Esophagus muscularis mucosa (tissue), 4 donors: ENCODE data around the gene TCAP. TPM values are rescaled to one million over a fixed set of nuclear protein-coding genes. Genes with fewer than 3 reads are reported as not detected.
A peak's percentile ranks its signal among the peaks of the same experiment; 100 is the strongest.

ENCODE experiments used
- DNase-seq: peaks from one replicate; pipeline ENCODE4 v3.0.0-alpha.2; 2017; ENCODE audit errors: extremely low spot score
- H3K27ac ChIP-seq, 4 donors: fragments of 200-600 bp; sonication (generic); replicated peaks in 1 of 4; 1 replicate in 3 of 4; 2 replicates in 1 of 4; pipeline ENCODE4 v1.5.1; 2016 to 2019; ENCODE audit warnings: mild to moderate bottlenecking in 1 of 4
- H3K27me3 ChIP-seq, 4 donors: fragments of 200-600 bp; sonication (generic); one replicate each; pipeline versions ENCODE4 v1.5.1 to v1.6.0; 2016 to 2019
- H3K36me3 ChIP-seq, 4 donors: fragments of 200-600 bp; sonication (generic); one replicate each; pipeline ENCODE4 v1.5.1; 2016 to 2019
- H3K4me1 ChIP-seq, 4 donors: fragments of 200-600 bp; sonication (generic); one replicate each; pipeline ENCODE4 v1.5.1; 2016 to 2019
- H3K4me3 ChIP-seq, 4 donors: fragments of 200-600 bp; sonication (generic); 1 replicate in 2 of 4; 2 replicates in 2 of 4; pipeline ENCODE4 v1.5.1; 2016 to 2019; ENCODE audit warnings: mild to moderate bottlenecking in 4 of 4, moderate library complexity in 1 of 4
- H3K9me3 ChIP-seq, 4 donors: fragments of 200-600 bp; sonication (generic); 1 replicate in 3 of 4; 2 replicates in 1 of 4; pipeline ENCODE4 v1.5.1; 2016 to 2019
- EP300 ChIP-seq: sonication (generic); formaldehyde crosslinking; IDR thresholded peaks from one replicate; pipeline ENCODE4 v1.6.1; 2017; ENCODE audit warnings: antibody characterized with exemption
- POLR2A ChIP-seq: fragments of 450-650 bp; IDR thresholded peaks from one replicate; pipeline ENCODE4 v1.6.1; 2017; ENCODE audit warnings: antibody characterized with exemption, moderate library complexity, mild to moderate bottlenecking, low read depth
- POLR2AphosphoS5 ChIP-seq, 2 donors: sonication (generic); formaldehyde crosslinking; IDR thresholded peaks; one replicate each; pipeline ENCODE4 v1.6.1; 2017; ENCODE audit warnings: antibody characterized with exemption in 2 of 2
- WGBS: methylation state at CpG from one replicate; pipeline ENCODE4 v1.1.5; 2018; 5-methylcytosine and 5-hydroxymethylcytosine counted together
- intact Hi-C: fragments of 100-400 bp; cut with DNase I; formaldehyde crosslinking; loops from one replicate; pipeline ENCODE4 v1.15.1; 2023
- total RNA-seq, 4 donors: library from RNA; depleted of rRNA; stranded (reverse); fragments of >200 nt; gene quantifications; one replicate each; pipeline versions ENCODE4 v1.1.0 to v1.2.1, GENCODE V29; 2016
- TF ChIP-seq, protein P1 (sequence below), 3 experiments: fragments of 200-600 bp in 2 of 3; fragments of 450-650 bp in 1 of 3; sonication (generic) in 2 of 3; IDR thresholded peaks; one replicate each; pipeline ENCODE4 v1.5.1; 2017 to 2019; ENCODE audit warnings: antibody characterized with exemption in 3 of 3, mild to moderate bottlenecking in 2 of 3, moderate library complexity in 1 of 3

TCAP gene
- total RNA-seq, 4 donors from 2014 or later = 0.99 to 2.1 (median 1.3) TPM

DNA sequence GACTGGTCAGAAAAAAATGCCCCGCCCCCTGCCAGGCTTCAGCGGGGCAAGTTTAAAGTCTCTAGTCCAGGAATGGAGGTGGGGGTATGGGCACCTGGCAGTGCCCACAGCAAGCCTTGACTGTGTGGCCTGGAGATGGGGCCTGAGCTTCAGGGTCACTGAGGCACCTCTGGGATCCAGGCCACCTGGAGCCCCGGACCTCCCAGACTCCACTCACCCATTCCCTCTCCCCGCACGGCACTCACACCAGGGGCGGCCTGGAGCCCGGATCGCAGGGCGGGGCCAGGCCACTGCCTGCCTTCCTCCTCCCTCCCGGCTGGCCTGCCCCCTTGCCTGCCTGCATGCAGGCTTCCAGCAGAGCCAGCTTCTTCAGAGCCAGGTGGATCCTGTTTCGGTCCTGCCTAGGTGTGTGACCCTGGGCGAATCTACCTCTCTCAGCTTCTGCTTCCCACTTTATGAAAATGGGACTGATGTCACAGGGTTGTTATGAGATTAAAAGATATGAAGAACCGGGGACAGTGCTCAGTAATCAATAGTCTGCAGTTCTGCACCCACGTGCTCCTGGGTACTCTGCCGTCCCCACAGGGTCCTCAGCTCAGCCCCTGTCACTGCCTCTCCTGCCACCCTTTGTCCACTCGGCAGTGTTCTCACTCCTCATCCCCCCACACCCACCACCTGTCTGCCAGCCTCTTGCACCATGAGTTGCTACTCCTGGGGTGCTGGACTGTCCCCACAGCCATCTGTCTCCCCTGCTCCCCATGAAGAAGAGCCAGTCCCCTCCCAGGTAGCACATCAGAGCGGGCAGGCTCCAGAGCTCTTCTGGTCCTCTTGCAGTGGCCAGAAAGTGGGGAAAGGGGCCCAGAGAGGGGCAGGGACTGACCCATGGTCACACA is 1.2 kb upstream of the TCAP start:
- peaks cover 61 to 97% (median 93%) of the 10 kb centered on the region in 4 donors for H3K4me1 ChIP-seq

DNA sequence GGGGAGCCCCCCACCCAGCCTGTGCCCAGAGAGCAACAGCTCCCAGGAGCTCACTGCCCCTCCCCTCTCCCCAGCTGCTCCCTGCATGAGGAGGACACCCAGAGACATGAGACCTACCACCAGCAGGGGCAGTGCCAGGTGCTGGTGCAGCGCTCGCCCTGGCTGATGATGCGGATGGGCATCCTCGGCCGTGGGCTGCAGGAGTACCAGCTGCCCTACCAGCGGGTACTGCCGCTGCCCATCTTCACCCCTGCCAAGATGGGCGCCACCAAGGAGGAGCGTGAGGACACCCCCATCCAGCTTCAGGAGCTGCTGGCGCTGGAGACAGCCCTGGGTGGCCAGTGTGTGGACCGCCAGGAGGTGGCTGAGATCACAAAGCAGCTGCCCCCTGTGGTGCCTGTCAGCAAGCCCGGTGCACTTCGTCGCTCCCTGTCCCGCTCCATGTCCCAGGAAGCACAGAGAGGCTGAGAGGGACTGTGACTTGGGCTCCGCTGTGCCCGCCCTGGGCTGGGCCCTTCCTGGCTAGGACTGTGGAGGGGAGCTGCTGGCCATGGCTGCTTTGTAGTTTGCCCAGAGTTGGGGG is 584 bp downstream of the TCAP start:
- DNase-seq = no peak
- TF ChIP-seq, protein P1, sequence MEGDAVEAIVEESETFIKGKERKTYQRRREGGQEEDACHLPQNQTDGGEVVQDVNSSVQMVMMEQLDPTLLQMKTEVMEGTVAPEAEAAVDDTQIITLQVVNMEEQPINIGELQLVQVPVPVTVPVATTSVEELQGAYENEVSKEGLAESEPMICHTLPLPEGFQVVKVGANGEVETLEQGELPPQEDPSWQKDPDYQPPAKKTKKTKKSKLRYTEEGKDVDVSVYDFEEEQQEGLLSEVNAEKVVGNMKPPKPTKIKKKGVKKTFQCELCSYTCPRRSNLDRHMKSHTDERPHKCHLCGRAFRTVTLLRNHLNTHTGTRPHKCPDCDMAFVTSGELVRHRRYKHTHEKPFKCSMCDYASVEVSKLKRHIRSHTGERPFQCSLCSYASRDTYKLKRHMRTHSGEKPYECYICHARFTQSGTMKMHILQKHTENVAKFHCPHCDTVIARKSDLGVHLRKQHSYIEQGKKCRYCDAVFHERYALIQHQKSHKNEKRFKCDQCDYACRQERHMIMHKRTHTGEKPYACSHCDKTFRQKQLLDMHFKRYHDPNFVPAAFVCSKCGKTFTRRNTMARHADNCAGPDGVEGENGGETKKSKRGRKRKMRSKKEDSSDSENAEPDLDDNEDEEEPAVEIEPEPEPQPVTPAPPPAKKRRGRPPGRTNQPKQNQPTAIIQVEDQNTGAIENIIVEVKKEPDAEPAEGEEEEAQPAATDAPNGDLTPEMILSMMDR (IDR thresholded peaks at IDR 0.05) = no peak
- TF ChIP-seq EP300 (no peak), POLR2A (no peak), POLR2AphosphoS5 (IDR thresholded peaks at IDR 0.05) (no peak)
- Histone ChIP-seq H3K9me3 (no peaks in the 10 kb centered on the region), H3K36me3 (peaks cover 4 to 25% (median 20%) of the 10 kb centered on the region in 4 donors), H3K27ac (peak overlapping the region; percentile 24 to 61 (median 41)), H3K4me3 (no peak overlapping the region), H3K4me1 (peaks cover 49 to 84% (median 80%) of the 10 kb centered on the region in 4 donors), H3K27me3 (peaks cover 0 to 61% (median 36%) of the 10 kb centered on the region in 4 donors)
- 67% methylated on average over 2 of the region's 17 CpGs for WGBS
- intact Hi-C loops = no loop called here

More for the DNA sequence above, 1.2 kb upstream of the TCAP start:
- Histone ChIP-seq H3K4me3 (no peak overlapping the region), H3K27me3 (peaks cover 0 to 43% (median 27%) of the 10 kb centered on the region in 4 donors), H3K27ac (peak overlapping the region; percentile 23 to 59 (median 46)), H3K9me3 (no peaks in the 10 kb centered on the region), H3K36me3 (peaks cover 15 to 43% (median 34%) of the 10 kb centered on the region in 4 donors)
- intact Hi-C loops = no loop called here
- 57% methylated on average over 10 of the region's 17 CpGs for WGBS
- DNase-seq = no peak
- TF ChIP-seq POLR2AphosphoS5 (IDR thresholded peaks at IDR 0.05) (no peak), POLR2A (no peak)
- TF ChIP-seq, protein P1 (IDR thresholded peaks at IDR 0.05) = no peak

DNA sequence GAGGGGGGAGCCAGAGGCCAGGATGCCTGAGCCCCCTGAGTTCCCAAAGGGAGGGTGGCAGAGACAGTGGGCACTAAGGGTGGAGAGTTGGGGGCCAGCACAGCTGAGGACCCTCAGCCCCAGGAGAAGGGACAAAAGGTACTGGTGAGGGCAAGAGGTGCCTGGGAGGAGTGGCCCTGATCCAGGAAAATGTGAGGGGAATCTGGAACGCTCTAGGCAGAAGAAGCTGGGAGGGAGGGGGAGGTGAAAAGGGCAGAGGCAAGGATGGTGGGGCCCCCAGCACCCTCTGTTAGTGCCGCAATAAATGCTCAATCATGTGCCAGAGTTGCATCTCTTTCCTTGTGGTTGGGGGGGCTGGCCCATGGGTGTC is 1.1 kb downstream of the TCAP start:
- peaks cover 0 to 66% (median 41%) of the 10 kb centered on the region in 4 donors for H3K27me3 ChIP-seq
- intact Hi-C loops = no loop called here

DNA sequence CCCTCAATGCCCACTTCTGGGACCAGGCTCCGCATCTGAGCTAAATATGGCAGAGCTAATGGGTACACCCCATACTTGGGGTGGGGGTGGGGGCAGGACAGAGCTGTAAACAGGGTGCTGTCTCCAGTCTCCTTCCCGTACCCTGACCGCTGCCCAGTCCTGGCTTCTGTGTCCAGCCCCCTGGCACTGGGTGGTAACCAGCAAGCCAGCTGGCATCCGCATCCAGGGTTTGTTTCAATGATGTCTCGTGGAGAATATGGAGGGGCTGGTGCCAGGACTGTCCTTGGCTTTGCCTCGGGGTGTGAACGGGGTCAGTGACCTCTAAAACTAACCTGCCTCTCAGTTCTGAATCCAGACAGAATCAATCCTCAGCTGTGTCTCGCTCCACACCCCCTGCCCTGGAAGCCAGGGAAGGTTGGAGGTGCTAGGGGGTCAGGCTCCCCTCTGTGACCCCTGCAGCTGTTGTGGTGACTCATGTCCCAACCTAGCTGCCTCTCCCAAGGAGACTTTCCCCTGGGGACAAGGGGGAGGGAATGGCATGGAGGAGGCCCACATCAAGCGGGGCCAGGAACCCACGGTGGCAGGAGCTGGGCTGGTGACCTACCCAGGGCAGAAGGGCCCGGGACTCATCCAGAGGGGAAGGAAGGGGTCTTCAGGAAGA is 1.6 kb downstream of the TCAP start:
- H3K4me1 ChIP-seq = peaks cover 49 to 83% (median 80%) of the 10 kb centered on the region in 4 donors
- peak overlapping the region; percentile 48 to 62 (median 54) for H3K4me3 ChIP-seq
- intact Hi-C loops = no loop called here

More for the DNA sequence above, 1.1 kb downstream of the TCAP start:
- Histone ChIP-seq H3K9me3 (no peaks in the 10 kb centered on the region), H3K4me1 (peaks cover 49 to 83% (median 80%) of the 10 kb centered on the region in 4 donors), H3K36me3 (peaks cover 0 to 20% (median 17%) of the 10 kb centered on the region in 4 donors), H3K4me3 (no peak overlapping the region), H3K27ac (peak overlapping the region; percentile 29 to 61 (median 46))
- WGBS = 46% methylated on average over 2 of the region's 2 CpGs
- no peak for DNase-seq
- TF ChIP-seq POLR2A (no peak), EP300 (no peak), POLR2AphosphoS5 (IDR thresholded peaks at IDR 0.05) (no peak)
- TF ChIP-seq, protein P1 (IDR thresholded peaks at IDR 0.05) = no peak

More for the DNA sequence above, 1.6 kb downstream of the TCAP start:
- Histone ChIP-seq H3K9me3 (no peaks in the 10 kb centered on the region), H3K36me3 (peaks cover 0 to 15% (median 13%) of the 10 kb centered on the region in 4 donors), H3K27me3 (peaks cover 0 to 71% (median 42%) of the 10 kb centered on the region in 4 donors), H3K27ac (peak overlapping the region; percentile 38 to 69 (median 60))
- no peak for DNase-seq
- TF ChIP-seq, protein P1 (IDR thresholded peaks at IDR 0.05) = no peak
- no peak for TF ChIP-seq EP300
- TF ChIP-seq POLR2AphosphoS5 (IDR thresholded peaks at IDR 0.05) = peak in 1 of 2 donors; percentile 12
- 82% methylated on average over 3 of the region's 11 CpGs for WGBS
